HEK293 (cell line): ENCODE data around the gene TBC1D14.

Source experiments
- REST ChIP-seq: fragments of 450-650 bp; formaldehyde crosslinking; IDR thresholded peaks from 2 replicates; pipeline ENCODE4 v1.5.1; 2016; ENCODE audit warnings: missing biosample characterization, missing genetic modification characterization
- SP3 ChIP-seq: fragments of 450-650 bp; formaldehyde crosslinking; IDR thresholded peaks from 2 replicates; pipeline ENCODE4 v1.5.1; 2016; ENCODE audit warnings: missing biosample characterization, missing genetic modification characterization
- SP7 ChIP-seq: fragments of 450-650 bp; formaldehyde crosslinking; IDR thresholded peaks from 2 replicates; pipeline ENCODE4 v1.5.1; 2016; ENCODE audit warnings: missing biosample characterization, missing genetic modification characterization
- ZBTB7A ChIP-seq: fragments of 450-650 bp; formaldehyde crosslinking; IDR thresholded peaks from 2 replicates; pipeline ENCODE4 v1.5.1; 2016; ENCODE audit warnings: low read depth, missing biosample characterization, missing genetic modification characterization
- ZNF18 ChIP-seq: fragments of 450-650 bp; formaldehyde crosslinking; IDR thresholded peaks from 2 replicates; pipeline ENCODE4 v1.5.1; 2016; ENCODE audit warnings: missing biosample characterization, missing genetic modification characterization
- ZNF202 ChIP-seq: fragments of 450-650 bp; formaldehyde crosslinking; IDR thresholded peaks from 2 replicates; pipeline ENCODE4 v1.5.1; 2016; ENCODE audit warnings: missing biosample characterization, missing genetic modification characterization, borderline replicate concordance
- ZNF23 ChIP-seq: fragments of 450-650 bp; formaldehyde crosslinking; IDR thresholded peaks from 2 replicates; pipeline ENCODE4 v1.5.1; 2016; ENCODE audit warnings: missing biosample characterization, missing genetic modification characterization, borderline replicate concordance
- ZNF488 ChIP-seq: fragments of 450-650 bp; formaldehyde crosslinking; IDR thresholded peaks from 2 replicates; pipeline ENCODE4 v1.5.1; 2016; ENCODE audit warnings: missing biosample characterization, missing genetic modification characterization
- ZNF585B ChIP-seq: fragments of 450-650 bp; formaldehyde crosslinking; IDR thresholded peaks from 2 replicates; pipeline ENCODE4 v1.5.1; 2016; ENCODE audit warnings: missing biosample characterization, missing genetic modification characterization
- ZNF645 ChIP-seq: fragments of 450-650 bp; formaldehyde crosslinking; IDR thresholded peaks from 2 replicates; pipeline ENCODE4; 2016; ENCODE audit warnings: missing biosample characterization, missing genetic modification characterization
- TF ChIP-seq, protein P1 (sequence below): fragments of 450-650 bp; formaldehyde crosslinking; IDR thresholded peaks from 2 replicates; pipeline ENCODE4 v1.5.1; 2016; ENCODE audit warnings: missing biosample characterization, missing genetic modification characterization

- TF ChIP-seq REST (no peak), ZNF585B (tag by site-specific recombination) (no peak), ZNF645 (tag by site-specific recombination) (no peak), ZNF23 (no peak), ZNF18 (tag by site-specific recombination) (no peak), ZNF202 (tag by site-specific recombination) (no peak), ZBTB7A (tag by site-specific recombination) (no peak), ZNF488 (tag by site-specific recombination) (no peak), SP7 (tag by site-specific recombination) (no peak), SP3 (tag by site-specific recombination) (no peak)
- TF ChIP-seq, protein P1, sequence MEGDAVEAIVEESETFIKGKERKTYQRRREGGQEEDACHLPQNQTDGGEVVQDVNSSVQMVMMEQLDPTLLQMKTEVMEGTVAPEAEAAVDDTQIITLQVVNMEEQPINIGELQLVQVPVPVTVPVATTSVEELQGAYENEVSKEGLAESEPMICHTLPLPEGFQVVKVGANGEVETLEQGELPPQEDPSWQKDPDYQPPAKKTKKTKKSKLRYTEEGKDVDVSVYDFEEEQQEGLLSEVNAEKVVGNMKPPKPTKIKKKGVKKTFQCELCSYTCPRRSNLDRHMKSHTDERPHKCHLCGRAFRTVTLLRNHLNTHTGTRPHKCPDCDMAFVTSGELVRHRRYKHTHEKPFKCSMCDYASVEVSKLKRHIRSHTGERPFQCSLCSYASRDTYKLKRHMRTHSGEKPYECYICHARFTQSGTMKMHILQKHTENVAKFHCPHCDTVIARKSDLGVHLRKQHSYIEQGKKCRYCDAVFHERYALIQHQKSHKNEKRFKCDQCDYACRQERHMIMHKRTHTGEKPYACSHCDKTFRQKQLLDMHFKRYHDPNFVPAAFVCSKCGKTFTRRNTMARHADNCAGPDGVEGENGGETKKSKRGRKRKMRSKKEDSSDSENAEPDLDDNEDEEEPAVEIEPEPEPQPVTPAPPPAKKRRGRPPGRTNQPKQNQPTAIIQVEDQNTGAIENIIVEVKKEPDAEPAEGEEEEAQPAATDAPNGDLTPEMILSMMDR (tag by site-specific recombination) = no peak
These were observed 16.5 kb downstream of the TBC1D14 start for GRCh38 chr4:6926081-6926480.
